ENCODE data around the gene DDX56. TPM values are rescaled to one million over a fixed set of nuclear protein-coding genes. Genes with fewer than 3 reads are reported as not detected.

The DDX56 gene
- polyA plus RNA-seq, 1 of the 3 experiments (the other 2 are of a cell fraction) = 97.1 TPM

GRCh38 chr7:44567884-44568283 lies 5.8 kb downstream of the DDX56 start (continued):
- TF ChIP-seq CTCF (IDR thresholded peaks at IDR 0.05) (no peak), YY1 (IDR thresholded peaks at IDR 0.05; ENCODE audit: low read depth) (no peak), POLR2AphosphoS5 (IDR thresholded peaks at IDR 0.05; ENCODE audit: low read depth, low read length) (no peak), IRF3 (IDR thresholded peaks at IDR 0.05; ENCODE audit: low read depth, low read length) (no peak), RAD21 (IDR thresholded peaks at IDR 0.05; ENCODE audit: low read length) (no peak), GABPA (IDR thresholded peaks at IDR 0.05; ENCODE audit: low read depth) (no peak), GATA2 (CRISPR knock-in tag; IDR thresholded peaks at IDR 0.05) (no peak), ELF1 (IDR thresholded peaks at IDR 0.05) (no peak)

GRCh38 chr7:44566680-44567079 lies 7.0 kb downstream of the DDX56 start:
- no peak for DNase-seq
- Histone ChIP-seq H3K79me2 (ENCODE audit: insufficient read depth) (peaks cover 17% of the 10 kb centered on the region), H3K9me2 (no peaks in the 10 kb centered on the region), H3K4me3 (ENCODE audit: low read depth in 2 of 2, low read length in 1 of 2) (no peak overlapping the region), H3K4me1 (ENCODE audit: control insufficient read depth in 1 of 2, insufficient read depth in 2 of 2, low read depth in 1 of 2, low read length in 1 of 2) (peaks cover 4 to 5% of the 10 kb centered on the region in 2 experiments; a peak in 2 of 4 replicates), H3K9ac (no peak overlapping the region), H3K27me3 (ENCODE audit: insufficient read depth) (no peaks in the 10 kb centered on the region), H3K27ac (ENCODE audit: low read depth in 2 of 2, low read length in 1 of 2) (no peak overlapping the region), H4K20me1 (ENCODE audit: insufficient read depth) (peaks cover 10% of the 10 kb centered on the region), H3K36me3 (replicated peaks in 1 of 2; ENCODE audit: control insufficient read depth in 1 of 2, insufficient read depth in 2 of 2, low read length in 1 of 2) (peaks cover 46 to 74% of the 10 kb centered on the region in 2 experiments), H2AFZ (ENCODE audit: low read depth) (no peak overlapping the region), H3K4me2 (no peak overlapping the region), H3K9me3 (no peaks in the 10 kb centered on the region), H3F3A (replicated peaks; ENCODE audit: insufficient read depth) (peaks cover 8% of the 10 kb centered on the region)
- WGBS (ENCODE audit: low lambda C conversion rate) = 95% methylated on average over 5 of the region's 5 CpGs
- TF ChIP-seq CTCF (IDR thresholded peaks at IDR 0.05) (no peak), MAX (IDR thresholded peaks at IDR 0.05; ENCODE audit: low read depth) (no peak), GABPA (IDR thresholded peaks at IDR 0.05; ENCODE audit: low read depth) (no peak), SIN3A (IDR thresholded peaks at IDR 0.05; ENCODE audit: borderline replicate concordance, low read depth, low read length) (no peak), NRF1 (IDR thresholded peaks at IDR 0.05; ENCODE audit: low read depth, low read length) (no peak), RAD21 (IDR thresholded peaks at IDR 0.05; ENCODE audit: low read length) (no peak), EZH2phosphoT487 (IDR thresholded peaks at IDR 0.05; ENCODE audit: borderline replicate concordance, low read depth) (no peak), TAF1 (IDR thresholded peaks at IDR 0.05; ENCODE audit: borderline replicate concordance, low read depth, low read length) (no peak), MEF2A (IDR thresholded peaks at IDR 0.05; ENCODE audit: borderline replicate concordance, low read depth) (no peak), ELF1 (IDR thresholded peaks at IDR 0.05) (no peak)
- ChIA-PET CTCF (interaction anchor here (1.0 to 7.2 kb wide), 14 partner anchors 11 to 545 kb away, joined by 3 to 98 read pairs (median 10); partner anchors contain the start of genes DDX56, NPC1L1, NUDCD3 and TBRG4), POLR2A (interaction anchor here (3.3 kb wide), 1 partner anchor 76 kb away, joined by 12 read pairs; the partner anchor contains the start of gene NUDCD3)
